CD4-positive, alpha-beta T cell treated with Interferon alpha-2 for 1 hour (primary cell): ENCODE results near the gene GK.
"Not testable (repeated sequence)": the region's sequence is repeated elsewhere in the genome, so short reads cannot be mapped to it uniquely, and the experiment has no call there.

Source experiments
- DNase-seq, 2 donors: peaks; one replicate each; pipeline ENCODE4 v3.0.0-alpha.2; 2020 to 2022

GK gene

DNA sequence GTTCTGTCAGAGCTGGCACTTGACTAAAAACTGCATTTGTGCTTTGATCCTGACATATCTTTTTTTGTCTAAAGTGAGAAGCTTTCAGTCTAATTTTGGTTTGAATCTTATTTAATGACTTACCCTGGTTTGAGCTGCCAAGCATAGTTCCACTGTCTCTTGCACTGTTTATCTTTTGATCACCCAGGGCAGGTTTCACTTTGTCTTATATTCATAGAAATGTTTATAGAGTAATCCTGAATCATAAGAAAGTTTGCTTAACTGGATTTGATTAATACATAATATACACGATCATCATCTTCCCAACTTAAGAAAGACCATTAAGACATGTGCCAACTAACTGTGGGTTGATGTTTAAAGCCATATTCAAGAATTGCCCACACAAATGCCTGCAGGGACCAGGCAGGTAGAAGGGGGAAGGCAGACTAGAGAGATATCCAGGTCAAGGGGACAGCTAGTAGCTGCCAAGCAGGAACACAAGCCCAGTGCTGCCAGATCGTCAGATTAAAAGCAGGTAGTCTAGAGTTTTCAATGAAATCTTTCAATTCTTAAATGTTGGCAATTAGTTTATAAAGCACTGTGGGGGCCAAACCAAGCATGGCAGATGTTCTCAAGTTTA lies 1.9 kb downstream of the GK start:
- DNase-seq, result no peak

DNA sequence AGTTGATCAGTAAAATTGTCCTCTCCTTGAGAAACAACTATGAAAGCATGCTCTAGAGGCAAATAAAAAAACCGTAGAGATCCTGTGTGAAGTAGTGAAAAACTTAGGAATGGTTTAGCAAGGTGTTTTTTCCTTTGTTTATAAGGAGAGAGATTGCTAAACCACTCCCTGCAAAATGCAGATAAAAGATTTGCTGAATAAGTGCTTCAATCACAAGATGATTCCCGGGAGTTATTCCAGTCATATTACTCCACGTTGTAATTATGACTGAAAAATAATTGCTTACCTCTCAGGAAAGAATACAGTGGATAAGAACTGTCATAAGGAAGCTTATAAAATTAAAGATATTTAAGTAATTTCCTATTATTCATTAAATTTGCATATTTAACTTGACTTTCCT lies 2.8 kb downstream of the GK start:
- no peak for DNase-seq

DNA sequence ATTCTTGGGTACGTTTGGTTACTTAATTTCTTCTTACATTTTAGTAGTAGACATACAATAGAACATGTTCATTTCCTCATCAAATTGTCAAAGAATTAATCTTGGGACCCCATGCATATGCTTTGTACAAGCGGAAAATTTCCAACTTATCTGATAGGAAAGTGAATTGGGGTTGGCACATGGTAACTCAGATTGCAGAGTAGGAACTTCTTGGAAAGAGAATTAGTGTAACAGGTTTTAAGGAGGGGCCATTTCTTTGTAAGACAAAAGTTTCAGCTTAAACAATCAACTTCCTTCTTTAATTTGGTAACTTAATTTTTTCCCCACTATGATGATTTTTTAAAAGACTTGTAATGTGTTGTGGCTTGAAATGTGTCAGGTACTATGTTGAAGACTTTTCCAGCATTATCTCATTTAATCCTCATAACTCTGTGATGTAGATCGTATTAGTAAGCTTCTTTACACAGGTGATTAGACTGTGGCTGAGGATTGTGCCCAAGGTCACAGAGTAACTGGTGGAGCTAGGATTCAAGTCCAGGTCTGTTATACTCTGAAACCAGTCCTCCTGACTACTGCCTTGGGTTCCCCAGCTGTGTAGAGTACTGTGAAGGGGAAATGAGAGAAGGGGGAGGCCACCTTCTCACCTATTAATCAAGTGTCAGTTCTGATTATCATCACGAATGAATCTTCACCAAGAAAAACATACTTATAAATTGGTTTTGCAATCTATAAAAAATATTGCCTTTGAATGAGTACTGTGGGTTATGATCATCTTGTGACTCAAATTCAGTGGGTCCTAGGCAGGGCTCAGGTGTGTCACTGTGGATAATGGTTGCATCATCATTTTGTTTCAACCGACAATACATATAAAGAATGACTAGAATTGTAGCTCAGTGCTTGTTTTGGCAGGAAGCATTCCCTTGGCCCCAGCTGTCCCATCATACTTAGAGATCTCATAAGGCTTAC lies 4.3 kb downstream of the GK start:
- DNase-seq, result no peak

DNA sequence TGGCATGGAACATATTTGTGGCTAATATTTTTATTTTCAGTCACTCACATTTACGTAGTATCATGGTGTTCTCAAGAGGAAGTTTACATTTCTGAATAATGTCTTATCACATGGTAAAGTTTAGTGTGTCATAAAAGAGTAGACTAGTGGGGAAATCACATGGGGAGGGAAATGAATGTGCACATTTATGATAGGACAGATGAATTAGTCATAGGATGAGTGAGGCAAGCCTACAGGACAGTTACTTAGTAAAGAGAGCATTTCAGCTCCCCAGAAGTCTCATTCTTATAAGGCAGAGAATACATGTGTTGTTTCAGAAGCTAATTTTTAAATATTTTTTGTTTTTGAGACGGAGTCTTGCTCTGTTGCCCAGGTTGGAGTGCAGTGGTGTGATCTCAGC lies 6.2 kb downstream of the GK start:
- peak in 1 of 2 donors; percentile 36 for DNase-seq

DNA sequence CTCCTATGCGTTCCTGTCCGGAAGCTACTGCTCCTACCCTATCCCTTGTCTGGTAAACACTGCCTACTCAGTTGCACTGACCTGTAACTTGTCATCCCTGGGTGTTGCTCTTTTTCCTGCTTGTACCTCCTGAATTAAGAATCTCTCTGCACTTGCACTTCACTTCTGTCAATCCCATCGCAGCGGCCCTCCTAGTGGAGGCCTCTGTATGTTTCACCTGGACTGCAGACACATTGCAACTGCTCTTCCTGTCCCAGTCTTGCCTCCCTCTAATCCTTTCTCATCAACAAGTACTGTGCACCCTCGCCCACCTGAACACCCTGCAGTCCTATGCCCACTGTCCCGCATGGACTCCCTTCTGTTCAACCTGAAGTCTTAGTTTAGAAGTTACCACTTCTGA lies 8.0 kb downstream of the GK start:
- DNase-seq, result no peak

DNA sequence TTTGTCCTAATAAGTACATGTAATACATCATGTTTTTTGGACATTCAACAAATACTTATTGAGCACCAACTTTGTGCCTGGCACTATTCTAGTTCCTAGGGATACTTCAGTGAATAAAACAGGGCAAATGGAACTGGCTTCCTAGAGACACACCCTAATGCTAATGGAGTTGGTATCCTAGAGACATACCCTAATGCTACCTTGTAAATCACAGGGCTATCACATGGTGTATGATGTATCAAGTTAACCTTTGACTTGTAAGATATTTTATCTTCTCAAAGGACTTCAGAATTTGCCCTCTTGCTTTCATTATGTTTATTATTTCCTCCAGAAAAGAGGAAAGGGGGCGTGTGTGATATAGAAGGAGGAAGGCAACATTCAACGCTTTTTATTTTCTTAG lies 10.1 kb downstream of the GK start:
- DNase-seq, result no peak

DNA sequence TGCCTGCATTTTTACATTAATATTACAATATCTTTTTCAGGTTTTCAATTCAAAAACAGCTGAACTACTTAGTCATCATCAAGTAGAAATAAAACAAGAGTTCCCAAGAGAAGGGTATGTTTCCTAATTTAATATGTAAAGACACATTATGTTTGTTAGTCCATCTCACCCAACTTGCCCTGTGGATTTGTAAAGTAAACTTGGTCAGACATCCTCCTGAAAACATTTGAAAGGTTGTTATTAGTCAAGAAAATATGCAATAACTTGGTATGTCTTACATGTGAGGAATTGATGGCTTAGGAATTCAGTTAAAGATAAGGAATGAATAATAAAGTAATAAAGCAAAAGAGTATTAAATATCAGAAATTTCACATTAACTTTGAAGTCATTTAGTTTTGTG lies 12.2 kb downstream of the GK start:
- DNase-seq, result no peak

DNA sequence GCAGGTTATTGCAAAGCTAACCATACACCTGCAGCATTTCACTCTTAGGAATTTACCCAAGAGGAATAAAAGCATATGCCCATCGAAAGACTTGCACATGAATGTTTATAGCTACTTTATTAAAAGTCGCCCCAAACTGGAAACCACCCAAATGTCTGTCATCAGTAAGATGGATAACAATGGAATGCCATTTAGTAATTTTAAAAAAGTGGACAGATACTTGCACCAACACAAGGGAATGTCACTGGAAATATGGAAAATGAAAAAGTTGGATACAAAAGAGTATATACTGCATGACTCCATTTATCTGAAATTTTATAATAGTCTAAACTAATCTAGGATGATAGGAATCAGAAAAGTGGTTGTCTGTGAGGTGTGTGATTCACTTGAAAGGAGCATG lies 12.9 kb downstream of the GK start:
- DNase-seq, result no peak

DNA sequence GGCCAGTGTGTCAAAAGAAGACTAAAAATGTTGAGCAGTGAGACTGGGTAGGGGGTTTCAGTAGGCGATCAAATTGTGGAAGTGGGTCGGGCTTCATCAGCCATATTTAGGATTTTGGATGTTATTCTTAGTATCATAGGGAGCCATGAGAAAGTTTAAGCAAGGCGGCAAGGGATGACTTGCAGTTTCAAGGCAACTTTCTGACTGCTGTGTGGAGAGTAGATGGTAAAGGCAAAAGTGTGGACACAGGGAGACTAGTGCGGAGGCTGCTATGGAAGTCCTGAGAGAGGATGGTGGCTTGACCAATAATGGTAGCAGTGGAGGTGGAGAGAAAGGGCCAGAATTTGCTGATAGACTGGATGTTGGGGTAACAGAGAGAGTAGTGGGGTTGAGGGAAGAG lies 15.4 kb downstream of the GK start:
- no peak for DNase-seq

DNA sequence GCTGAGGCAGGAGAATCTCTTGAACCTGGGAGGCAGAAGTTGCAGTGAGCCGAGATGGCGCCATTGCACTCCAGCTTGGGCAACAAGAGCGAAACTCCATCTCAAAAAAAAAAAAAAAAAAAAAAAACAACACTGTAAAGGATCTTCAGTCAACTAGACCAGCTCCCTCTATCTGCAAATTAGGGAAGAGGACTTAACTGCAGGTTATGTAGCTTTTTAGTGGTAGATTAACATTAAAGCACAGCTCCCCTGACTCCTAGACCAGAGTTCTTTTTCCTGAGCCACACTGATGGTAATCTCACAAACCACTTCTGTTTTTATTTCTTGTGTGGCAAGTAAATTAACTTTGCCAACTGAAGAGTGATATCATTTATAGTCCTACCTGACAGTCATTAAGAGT lies 18.0 kb downstream of the GK start:
- DNase-seq, result not testable (repeated sequence)

DNA sequence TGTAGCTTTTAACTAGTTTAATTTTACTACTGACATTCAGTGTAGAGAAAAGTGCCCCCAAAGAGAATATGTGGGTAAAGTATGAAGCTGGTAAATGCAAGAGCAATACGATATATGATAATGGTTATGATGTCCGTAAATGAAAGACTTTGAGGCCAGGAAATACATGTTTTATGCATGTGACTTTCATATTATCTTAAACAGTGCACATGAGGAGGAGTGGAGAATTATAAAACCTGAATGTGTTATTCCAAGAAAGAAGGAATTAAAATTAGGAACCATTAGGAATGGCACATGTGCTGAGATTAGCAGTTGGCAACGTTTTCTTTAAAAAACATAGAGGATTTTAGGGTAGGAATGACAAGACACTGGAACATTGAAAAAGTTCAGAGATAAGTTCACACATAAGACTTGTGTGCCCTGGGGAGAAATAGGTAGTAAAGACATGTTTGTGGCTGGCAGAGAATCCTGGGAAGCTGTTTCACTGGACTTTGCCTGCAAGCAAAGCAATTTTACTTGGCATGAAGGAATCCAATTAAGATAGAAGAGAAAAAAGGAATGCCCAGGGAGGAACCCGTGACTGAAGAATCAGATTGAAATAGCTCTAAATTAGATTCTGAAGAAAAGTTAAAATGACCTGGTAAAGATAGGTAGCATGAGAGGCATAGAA lies 20.0 kb downstream of the GK start:
- no peak for DNase-seq

DNA sequence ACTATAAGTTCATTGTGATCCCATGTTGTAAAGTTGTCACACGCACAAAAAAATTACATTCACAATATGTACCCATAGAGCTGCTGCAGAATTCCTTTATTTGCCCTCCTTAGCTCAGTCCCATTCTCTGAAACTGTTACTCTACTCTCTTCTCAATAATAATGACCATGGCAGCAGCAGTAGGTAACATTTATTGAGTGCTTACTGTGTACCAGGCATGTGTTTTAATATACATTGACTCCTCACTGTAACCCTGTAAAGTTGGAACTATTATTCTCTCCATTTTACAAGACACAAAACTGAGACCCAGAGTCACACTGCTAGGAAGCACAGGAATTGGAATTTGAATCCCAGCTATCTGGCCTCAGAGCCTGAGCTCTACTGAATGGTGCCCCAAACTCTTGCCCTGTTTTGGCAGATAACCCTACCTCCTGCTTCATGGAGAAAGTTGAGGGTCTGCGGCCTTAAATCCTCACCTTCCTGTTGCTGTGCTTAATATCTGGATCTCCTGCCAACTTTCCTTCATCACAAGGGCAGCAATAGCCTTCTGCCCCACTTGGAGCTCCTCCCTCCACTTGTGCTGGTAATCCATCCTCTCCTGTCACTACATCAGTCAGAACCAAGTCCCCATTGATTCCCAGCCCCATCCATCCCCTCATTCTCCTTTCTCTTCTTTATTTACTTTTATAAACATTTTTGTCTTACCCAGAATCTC lies 20.8 kb downstream of the GK start:
- no peak for DNase-seq

DNA sequence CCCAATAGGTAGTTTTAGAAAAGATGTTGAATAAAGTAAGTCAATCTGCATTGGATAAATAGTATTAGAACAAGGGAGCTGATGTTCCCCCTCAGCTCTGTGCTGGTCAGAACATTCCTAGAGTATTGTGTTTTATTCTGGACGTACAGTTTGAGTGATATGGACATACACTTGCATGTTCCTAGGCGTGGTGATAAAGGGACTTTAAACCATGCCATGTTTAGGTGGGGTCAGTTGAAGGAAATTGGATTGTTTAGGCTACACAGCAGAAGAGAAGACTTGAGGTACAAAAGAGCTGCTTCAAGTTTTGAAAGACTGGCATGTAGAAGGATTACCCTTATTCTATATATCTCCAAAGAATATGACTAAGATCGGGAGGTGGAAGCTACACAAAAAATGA lies 21.6 kb downstream of the GK start:
- DNase-seq, result no peak

DNA sequence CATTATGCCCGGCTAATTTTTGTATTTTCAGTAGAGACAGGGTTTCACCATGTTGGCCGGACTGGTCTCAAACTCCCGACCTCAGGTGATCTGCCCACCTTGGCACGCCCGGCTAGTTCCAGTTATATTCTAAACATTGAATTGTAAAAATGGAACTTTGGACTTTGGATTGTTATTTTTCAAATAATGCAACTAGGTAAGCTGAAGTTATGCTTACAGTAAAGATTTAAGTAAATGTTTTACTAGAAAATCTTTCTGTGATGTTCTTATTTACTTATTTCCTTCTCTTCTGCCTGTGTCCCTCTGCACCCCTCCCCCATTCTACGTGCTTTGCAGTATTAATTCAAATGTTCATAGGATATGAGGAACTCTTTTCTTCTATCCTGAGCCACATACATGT lies 26.1 kb downstream of the GK start:
- DNase-seq, result no peak

DNA sequence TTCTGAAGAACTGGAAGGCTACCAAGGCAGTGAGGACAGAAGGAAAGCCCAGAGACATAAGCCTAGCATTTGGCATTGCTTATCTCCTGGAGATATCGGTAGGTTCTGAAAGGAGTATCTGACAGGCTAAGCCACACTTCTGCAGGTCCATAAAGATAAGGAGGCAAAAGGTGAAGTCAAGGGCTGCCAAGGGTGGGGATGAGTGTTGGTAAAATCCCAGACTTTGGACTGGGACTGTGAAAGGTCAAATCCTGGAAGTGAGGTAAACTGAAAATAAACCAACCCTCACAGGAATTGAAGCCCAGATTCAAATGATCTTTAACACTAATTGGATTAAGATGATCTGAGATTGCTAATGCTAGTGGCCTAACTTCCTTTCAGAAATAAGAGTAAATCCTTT lies 27.4 kb downstream of the GK start:
- no peak for DNase-seq

DNA sequence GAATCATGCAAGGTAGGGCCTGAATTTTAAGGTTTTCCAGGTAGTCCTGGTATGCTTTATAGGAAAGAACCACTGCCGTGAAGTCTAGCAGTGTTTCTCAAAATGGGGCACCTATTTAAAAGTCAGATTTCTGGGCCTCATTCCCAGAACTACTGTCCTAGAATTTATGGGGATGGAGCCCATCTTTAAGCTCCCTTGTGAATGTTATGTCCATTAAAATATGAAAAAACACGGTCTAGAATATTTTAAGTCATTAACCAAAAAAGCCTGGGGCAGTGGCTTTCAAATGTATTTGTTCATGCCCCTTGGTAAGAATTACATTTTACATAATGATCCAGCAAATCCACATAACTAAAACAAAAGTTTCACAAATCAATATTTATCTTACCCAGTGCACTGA lies 35.4 kb downstream of the GK start:
- DNase-seq, result no peak

DNA sequence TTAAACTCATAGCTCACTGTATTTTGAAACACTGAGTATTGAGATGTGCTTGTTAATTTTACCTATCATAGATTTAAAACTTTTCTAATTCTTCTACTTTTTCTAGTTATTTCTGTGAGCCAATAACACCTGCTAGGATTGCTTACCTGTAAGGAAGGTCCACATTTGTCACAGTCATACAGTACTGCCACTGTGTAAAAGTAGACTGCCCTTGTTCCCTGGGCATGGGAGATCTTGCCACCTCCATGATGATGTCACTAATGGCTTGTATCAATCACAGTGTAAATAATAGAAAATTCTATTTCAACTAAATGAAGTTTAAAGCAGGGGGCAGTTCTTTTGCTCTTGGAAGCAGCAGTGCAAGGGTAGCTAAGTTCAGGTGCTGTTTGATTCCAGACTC lies 35.9 kb downstream of the GK start:
- no peak for DNase-seq

DNA sequence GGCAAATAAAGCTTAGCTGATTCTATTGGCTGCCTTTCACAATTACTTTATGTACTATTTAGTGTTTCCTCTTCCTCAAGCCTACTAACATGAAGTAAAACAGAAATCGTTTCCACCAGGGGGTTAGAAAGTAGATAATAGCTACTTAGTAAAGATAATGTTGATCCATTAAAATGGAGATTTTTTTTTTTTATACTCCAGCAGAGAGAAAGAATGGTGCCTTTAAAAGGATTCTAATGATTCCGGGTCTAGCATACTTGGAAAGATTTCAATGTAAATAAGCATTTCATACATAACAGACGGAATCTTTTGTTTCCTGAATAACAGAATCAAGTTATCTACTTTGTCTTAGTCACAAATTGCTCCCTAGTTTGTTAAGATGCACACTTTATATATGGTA lies 37.1 kb downstream of the GK start:
- no peak for DNase-seq

DNA sequence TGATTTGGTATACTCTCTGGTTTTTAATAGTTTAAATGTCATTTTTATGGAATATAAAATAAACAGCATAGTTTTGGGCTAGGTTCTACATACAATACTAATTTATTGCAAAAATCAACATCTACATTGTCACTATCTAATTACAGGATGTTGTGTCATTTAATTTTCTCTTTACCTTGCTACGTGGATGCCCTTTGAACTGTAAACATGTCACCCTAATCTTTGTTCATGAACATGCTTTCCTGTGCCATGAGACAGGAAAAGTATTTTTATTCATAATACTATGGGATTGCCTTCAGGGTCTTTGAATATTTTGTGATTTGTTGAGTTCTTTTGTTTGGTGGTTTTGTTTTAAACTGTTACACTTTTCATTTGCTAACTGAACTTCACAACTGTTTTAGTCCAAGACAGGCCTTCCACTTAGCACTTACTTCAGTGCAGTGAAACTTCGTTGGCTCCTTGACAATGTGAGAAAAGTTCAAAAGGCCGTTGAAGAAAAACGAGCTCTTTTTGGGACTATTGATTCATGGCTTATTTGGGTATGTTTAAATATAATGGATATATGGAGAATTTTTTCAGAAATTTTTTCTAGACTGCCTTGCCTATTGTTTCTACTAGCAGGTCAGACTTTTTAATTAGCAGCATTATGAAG lies 40.9 kb downstream of the GK start:
- DNase-seq, result no peak

DNA sequence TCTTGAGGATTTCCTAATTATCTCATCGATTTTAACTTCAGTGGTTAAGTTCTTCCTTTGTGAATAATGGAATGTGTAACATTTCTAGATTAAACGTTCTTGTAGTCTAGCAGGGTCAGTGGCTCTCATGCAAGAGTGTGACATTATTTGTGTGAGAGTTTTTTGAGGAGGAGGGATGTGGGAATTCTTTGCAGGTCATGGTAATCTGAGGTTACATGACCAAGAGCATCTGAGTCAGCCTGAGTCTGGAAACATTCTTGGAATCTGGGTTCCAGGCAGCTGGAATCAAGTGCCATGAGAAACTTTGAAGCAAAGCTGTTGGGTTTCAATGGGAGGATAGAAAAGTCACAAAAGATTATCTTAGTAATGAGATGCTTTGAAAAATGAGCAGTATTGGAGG lies 49.5 kb downstream of the GK start:
- DNase-seq, result no peak

DNA sequence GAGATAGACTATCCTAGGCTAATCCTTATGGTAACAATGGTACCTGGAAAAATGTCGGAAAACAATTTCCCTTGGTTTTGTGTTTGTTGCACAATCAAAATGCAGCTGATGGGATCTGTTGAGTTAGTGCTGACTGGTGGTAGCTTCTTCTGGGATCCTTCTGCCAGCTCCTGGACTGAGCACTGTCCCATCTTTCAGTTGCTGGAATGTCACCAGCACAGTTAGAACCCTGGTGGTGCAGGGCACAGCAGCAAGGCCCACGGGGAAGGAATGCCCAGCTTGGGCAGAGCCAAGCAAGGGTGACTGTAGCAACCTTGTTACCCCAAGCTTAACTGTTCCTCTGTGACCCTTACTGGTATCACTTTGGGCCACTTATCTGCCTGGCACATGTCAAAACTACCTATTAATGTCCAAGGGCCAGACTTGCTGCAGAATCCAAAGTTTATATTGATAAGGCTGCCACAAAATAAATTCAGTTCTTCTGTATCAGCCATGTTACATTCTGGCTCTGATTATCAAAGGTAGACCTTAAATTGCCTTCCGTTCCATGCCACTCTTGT lies 53.1 kb downstream of the GK start:
- no peak for DNase-seq

DNA sequence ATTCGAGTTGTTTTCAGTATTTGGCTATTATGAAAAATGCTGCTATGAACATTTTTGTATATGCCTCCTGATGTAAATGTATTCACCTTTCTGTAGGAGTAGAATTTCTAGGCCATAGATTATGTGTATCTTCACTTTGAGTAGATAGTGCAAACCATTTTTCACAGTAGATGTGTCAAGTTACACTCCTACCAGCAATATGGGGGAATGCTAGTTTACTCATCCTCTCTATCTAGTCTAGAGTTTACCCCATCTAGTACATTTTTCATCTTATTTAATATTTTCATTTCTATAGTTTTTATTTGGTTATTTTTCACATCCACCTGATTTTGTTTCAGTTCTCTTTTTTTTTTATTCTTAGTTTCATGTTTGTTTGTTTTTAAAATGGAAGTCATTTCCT lies 59.0 kb downstream of the GK start:
- DNase-seq, result no peak
